Colon (tissue), 2 donors: ENCODE data around the gene CEP295NL.
"Not testable (repeated sequence)": the region's sequence is repeated elsewhere in the genome, so short reads cannot be mapped to it uniquely, and the experiment has no call there.

ENCODE experiments used
- FAIRE-seq: peaks from 2 replicates; lab custom pipeline; 2012; peaks lifted over from hg19 to GRCh38; lab: Jason Lieb, UNC
- donor health status: control.
- donor health status: control.

Gene CEP295NL, protein sequence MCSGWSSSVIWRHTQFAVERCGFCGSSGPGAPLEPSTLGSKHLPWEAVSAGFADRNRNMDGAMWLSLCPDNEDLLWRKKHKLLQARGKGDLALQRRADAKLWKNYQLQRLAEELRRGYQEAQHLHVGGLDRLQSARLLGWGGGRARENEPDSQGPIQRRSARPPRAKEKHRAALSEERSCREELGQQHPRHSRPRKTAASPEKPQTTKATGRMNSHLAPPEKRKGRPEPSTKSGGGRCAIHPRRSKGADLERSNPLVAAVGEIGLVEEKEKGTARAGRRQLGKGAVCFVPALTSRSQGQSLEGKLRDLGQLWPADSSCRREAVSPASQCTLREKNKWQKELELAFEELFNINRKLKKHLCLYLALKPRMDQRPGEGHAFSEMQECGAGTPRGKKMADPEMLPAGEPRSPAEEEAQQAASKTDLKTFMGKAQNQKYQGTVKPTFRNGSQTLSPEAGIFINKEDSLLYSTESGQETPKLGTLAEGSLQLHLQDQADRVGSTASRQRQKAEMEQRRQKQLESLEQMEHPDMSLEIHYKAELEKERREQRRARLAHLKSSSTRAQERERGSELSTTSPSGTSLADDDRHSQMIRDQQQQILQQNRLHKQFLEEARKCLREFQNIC

GRCh38 chr17:78903101-78903779 is at the start of gene CEP295NL:
TSS of gene CEP295NL (minus strand) at chr17:78903201. CDS start at chr17:78901828, 1,373 bp downstream.
- FAIRE-seq: no peak

- FAIRE-seq: no peak
These were observed 49.7 kb upstream of the CEP295NL start for GRCh38 chr17:78952706-78953105.

DNA sequence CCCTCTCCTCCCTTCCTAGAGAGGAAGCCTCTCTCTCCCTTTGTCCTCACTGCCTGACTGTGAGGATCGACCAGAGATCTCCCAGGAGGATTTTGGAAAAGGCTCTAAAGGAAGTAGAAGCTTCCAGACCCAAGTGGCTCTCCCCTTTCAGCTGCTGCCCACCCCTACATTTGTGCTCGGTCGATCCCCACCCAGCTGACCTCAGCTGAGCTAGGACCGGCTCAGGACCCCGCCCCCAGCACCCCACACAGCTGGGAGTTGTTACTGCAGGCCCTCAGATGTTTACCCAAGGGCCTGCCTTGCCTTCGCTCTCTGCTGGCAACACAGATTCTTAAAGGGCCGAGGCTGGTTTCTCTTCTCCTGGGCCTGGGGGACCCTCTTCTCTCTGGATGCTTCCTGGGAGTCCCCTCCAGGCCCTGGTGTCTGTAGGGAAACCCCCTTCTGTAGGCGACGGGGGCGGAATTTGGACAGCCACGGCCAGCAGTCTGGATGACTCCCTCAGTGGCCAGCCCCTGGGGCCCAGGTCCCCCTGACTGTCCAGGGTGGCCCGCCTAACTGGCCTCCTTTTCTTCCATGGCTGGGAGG is 49.1 kb upstream of the CEP295NL start:
- no peak for FAIRE-seq

DNA sequence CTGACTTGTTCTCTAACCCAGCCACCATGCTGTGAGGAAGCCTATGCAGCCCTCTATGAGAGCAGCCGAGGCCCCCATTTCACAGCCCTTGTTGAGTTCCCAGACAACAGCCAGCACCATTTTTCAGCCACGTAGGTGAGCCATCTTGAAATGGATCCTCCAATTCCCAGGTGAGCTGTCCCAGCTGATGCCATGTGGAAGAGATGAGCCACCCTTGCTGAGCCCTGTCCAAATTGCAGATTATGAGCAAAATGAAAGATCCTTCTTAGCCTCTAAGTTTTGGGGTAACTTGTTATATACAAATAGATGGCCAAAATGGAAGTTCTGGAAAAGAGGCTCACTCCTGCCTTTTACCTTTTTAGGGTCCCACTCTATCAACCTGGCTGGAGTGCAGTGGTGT is 47.9 kb upstream of the CEP295NL start:
- no peak for FAIRE-seq

- FAIRE-seq: no peak
These were observed 44.5 kb upstream of the CEP295NL start for GRCh38 chr17:78947235-78948149.

GRCh38 chr17:78946631-78947030 is 43.6 kb upstream of the CEP295NL start:
- no peak for FAIRE-seq

- FAIRE-seq: no peak
These were observed 43.1 kb upstream of the CEP295NL start for GRCh38 chr17:78946131-78946530.

DNA sequence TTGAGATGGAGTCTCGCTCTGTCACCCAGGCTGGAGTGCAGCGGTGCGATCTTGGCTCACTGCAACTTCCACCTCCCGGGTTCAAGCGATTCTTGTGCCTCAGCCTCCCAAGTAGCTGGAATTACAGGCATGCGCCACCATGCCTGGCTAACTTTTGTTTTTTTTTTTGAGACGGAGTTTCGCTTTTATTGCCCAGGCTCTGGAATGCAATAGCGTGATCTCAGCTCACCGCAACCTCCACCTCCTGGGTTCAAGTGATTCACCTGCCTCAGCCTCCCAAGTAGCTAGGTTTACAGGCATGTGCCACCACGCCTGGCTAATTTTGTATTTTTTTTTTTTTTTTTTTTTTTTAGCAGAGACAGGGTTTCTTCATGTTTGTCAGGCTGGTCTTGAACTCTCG is 42.5 kb upstream of the CEP295NL start:
- FAIRE-seq: not testable (repeated sequence)

GRCh38 chr17:78944956-78945355 is 42.0 kb upstream of the CEP295NL start:
- FAIRE-seq: no peak

GRCh38 chr17:78944026-78944425 is 41.0 kb upstream of the CEP295NL start:
- FAIRE-seq: no peak

GRCh38 chr17:78940708-78941107 is 37.7 kb upstream of the CEP295NL start:
- no peak for FAIRE-seq

DNA sequence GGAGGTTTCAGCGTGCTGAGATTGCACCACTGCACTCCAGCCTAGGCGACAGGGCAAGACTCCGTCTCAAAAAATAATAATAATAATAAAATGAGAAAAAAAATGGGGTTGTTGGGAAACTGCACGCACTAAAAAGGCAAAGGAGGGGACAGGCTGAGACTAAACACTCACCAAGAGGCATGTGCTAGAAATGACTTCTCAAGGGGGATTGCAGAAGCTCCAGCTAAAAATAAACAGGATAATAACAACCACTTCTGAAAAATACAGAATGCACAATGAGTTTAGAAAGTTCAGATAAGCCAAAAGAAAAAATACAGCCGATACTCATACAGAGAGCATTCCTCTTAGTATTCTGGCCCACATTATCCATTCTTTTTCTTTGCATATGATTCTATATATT is 37.3 kb upstream of the CEP295NL start:
- FAIRE-seq: no peak

- FAIRE-seq: no peak
These were observed 36.6 kb upstream of the CEP295NL start for GRCh38 chr17:78939615-78940014.

- no peak for FAIRE-seq
These were observed 34.6 kb upstream of the CEP295NL start for GRCh38 chr17:78937561-78937960.

- FAIRE-seq: no peak
These were observed 32.7 kb upstream of the CEP295NL start for GRCh38 chr17:78935419-78936323.

- no peak for FAIRE-seq
These were observed 31.8 kb upstream of the CEP295NL start for GRCh38 chr17:78934681-78935418.

DNA sequence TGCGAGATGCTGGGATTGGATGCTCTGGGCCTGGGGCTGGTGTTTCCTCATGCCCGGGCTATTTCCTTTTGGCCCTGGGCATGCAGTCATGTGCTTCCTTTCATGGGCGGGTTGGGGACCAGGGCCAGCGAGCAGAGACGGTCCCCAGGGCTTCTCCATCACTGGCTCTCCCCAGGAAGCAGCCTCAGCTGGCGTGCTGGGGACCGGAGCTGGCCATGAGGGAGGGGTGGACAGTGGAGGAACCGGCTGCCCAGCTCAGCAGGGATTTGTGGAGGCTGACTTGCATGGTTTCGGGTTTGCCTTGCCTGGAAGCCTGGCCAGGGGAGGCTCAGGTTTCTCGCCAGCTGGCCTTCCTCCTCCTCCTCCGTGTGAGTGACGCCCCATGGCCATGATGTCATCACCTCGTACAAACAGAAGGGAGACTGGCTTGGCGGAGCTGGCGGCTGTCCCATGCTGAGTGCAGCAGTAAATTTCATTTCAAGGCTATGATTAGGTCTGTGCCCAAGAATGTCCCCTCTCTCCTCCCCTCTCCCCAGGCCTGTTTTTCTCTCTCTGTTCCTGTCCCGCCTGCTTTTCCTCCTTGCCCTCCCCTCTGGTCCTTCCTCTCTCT is 31.1 kb upstream of the CEP295NL start:
- FAIRE-seq: no peak

DNA sequence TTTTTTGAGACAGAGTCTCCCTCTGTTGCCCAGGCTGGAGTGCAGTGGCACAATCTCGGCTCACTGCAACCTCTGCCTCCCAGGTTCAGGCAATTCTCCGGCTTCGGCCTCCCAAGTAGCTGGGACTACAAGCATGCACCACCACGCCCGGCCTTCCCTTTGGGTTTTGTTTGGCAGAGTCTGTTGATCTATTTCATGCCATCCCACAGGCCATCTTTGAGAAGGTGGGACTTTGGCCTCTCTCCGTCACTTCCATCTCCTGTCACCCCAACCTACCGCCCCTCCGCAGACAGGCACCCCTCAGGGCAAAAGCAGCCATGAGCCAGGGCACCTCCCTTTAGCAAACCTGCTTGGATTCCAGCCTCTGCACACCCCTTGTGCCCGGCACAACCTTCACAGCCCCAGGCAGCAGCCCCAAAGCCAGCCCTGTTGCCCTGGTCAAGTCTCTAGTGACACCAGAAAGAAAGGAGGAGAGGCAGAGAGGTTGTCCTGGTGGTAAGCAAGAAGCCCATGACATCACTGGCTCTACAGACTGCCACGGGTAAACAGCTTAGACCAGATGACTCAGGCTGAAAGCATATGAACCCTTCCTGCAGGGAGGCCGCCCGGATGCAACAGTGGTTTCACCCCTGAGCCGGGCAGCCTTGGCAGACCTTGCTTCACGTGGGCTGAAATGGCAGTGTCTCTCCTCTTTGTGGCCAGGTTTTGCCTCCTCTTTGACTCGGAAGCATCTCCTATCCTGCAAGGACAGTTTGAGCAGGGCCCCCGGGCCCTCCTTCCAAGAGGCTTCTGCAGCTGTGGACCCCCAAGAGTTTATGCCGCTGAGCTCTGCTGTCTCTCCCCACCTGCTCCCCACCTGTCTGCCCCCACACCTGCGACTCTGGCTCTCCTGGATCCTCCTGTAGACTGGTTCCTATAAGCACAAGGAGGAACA is 30.3 kb upstream of the CEP295NL start:
- FAIRE-seq: no peak
